Right cardiac atrium (tissue), 5 donors: Measurements from ENCODE around the gene PMIS2. TPM values are rescaled to one million over a fixed set of nuclear protein-coding genes. Genes with fewer than 3 reads are reported as not detected.

Source experiments
- ATAC-seq, 2 donors: fragments of 200-7000 bp; cut with Tn5 transposase; one replicate each; pipeline versions ENCODE4 v1.8.0 to v1.9.1; 2020; ENCODE audit warnings: moderate library complexity in 2 of 2, mild to moderate bottlenecking in 1 of 2
- DNase-seq, 3 donors: peaks; one replicate each; pipeline ENCODE4 v3.0.0-alpha.2; 2020
- H3K27ac ChIP-seq: one replicate; pipeline ENCODE4 v1.5.1; 2013; ENCODE audit warnings: mild to moderate bottlenecking, low read length, control low read depth, moderate library complexity
- H3K27me3 ChIP-seq: one replicate; pipeline ENCODE4 v1.6.1; 2013; ENCODE audit not compliant: control insufficient read depth, insufficient read depth
- H3K4me1 ChIP-seq: one replicate; pipeline ENCODE4 v1.6.1; 2013; ENCODE audit warnings: low read length; ENCODE audit not compliant: control insufficient read depth, insufficient read depth
- H3K4me3 ChIP-seq: one replicate; pipeline ENCODE4 v1.5.1; 2013; ENCODE audit warnings: low read length, control low read depth
- H3K9me3 ChIP-seq: one replicate; pipeline ENCODE4 v1.6.1; 2013; ENCODE audit warnings: low read length; ENCODE audit not compliant: control insufficient read depth
- WGBS: extraction: QIAGEN DNeasy Blood & Tissue Kit; methylation state at CpG from one replicate; pipeline ENCODE4 v1.1.7; 2013; 5-methylcytosine and 5-hydroxymethylcytosine counted together
- intact Hi-C, 4 donors: fragments of 100-400 bp; cut with DNase I; formaldehyde crosslinking; loops; one replicate each; pipeline versions ENCODE4 v1.11.0 to v1.14.0; 2022 to 2023
- long read RNA-seq, 4 donors: library from polyadenylated mRNA; unstranded; transcript quantifications; one replicate each; pipeline ENCODE4 v2.0.0, GENCODE V29; 2020 to 2021
- polyA plus RNA-seq: library from polyadenylated mRNA; stranded (reverse); fragments of 200-250 nt; gene quantifications from one replicate; pipeline ENCODE4 v1.2.3, GENCODE V29; 2013
- total RNA-seq, 4 donors: library from RNA; stranded (reverse); fragmentation: NEBNext Ultra II Directional; extraction: Animal tissue kit (Norgen Biotek cat#: 25700); gene quantifications; one replicate each; pipeline ENCODE4 v1.2.1, GENCODE V29; 2021
- donor health status: healthy with polysubstance abuse.
- donor health status: DM: no; HTN: yes; CAD: no.
- donor health status: DM: no; HTN: no; CAD: no.
- donor health status: DM: no; HTN: yes; CAD: no; lungs with severe emphysema.
- donor health status: DM: yes; HTN: yes; CAD: no.

PMIS2 gene
- total RNA-seq (not detected), polyA plus RNA-seq (not detected)
- long read RNA-seq, donor 1, result 0 reads
- long read RNA-seq, donor 2, result 0 reads
- long read RNA-seq, donor 3, result 0 reads
- long read RNA-seq, donor 4, result 0 reads

DNA sequence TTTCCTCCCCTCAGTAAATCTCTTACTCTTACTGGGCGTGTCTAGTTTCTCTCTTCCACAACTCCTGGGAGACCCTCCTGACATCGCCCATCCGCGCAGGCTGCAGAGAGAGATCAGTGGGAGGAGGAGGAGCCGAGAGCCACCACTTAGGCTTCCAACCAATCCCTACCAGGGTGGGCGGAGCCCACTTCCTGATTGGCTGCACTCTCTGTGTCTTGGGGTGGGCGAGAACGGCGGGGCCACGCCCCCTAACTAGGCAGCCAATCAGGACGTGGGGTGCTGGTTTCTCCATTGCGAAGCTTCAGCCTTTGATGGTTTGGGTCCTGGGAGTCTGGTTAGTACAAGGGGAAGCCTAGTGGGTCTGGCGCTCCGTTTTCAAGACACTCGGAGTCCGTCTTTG, at the start of gene PMIS2:
PMIS2 (plus strand) TSS at position 326 of the 400 bp plus-strand sequence. CDS start 87 bp downstream, outside the sequence.
- DNase-seq (peak in 1 of 3 donors; percentile 53), ATAC-seq (peak in 1 of 2 donors; percentile 44)
- WGBS, result 51% methylated on average over 16 of the region's 16 CpGs
- Histone ChIP-seq H3K4me1 (no peaks in the 10 kb centered on the region), H3K4me3 (no peak within 1 kb of the TSS), H3K9me3 (no peaks in the 10 kb centered on the region), H3K27me3 (no peaks in the 10 kb centered on the region), H3K27ac (no peak within 1 kb of the TSS)
- intact Hi-C loops, result loop anchor here in 1 of 4 donors (10.0 kb wide), 1 partner anchor 71 kb away; the partner anchor contains the start of gene DMKN

GRCh38 chr19:35539314-35539713, 46.7 kb upstream of the PMIS2 start:
- Histone ChIP-seq H3K4me3 (no peak overlapping the region), H3K27me3 (no peaks in the 10 kb centered on the region), H3K27ac (no peak overlapping the region), H3K4me1 (no peaks in the 10 kb centered on the region), H3K9me3 (no peaks in the 10 kb centered on the region)
- 83% methylated on average over 6 of the region's 6 CpGs for WGBS
- DNase-seq (no peak), ATAC-seq (no peak)
- intact Hi-C loops, result no loop called here

- DNase-seq (no peak), ATAC-seq (no peak)
- Histone ChIP-seq H3K27me3 (no peaks in the 10 kb centered on the region), H3K9me3 (no peaks in the 10 kb centered on the region), H3K4me3 (no peak overlapping the region), H3K27ac (no peak overlapping the region), H3K4me1 (no peaks in the 10 kb centered on the region)
- 90% methylated on average over 12 of the region's 12 CpGs for WGBS
- intact Hi-C loops, result no loop called here
Measured at GRCh38 chr19:35539850-35540249, 46.1 kb upstream of the PMIS2 start.

DNA sequence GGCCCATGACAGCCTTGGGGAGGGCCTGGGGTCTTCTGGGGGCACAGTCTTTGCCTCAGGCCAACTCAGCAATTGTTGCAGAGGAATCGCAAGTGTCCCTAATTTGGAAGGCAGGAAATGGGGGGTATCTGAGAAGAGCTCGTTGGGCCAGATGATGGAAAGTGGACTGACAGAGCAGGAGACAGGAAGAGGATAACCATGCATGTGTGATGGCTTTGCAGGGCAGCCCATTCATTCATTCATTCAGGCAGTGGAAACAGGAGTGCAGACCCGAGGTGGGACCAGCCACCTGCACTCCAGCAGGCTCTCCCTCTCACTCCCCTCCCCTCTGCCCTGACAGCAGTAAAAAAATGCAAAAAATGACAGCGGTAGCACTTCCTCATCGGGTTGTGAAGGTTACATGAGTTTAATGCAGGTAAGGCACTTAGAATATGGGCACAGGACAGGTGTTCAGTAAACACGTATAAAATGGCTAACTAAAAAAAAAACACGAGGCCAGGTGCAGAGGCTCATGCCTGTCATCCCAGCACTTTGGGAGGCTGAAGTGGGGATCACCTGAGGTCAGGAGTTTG, 45.5 kb upstream of the PMIS2 start:
- Histone ChIP-seq H3K4me1 (no peaks in the 10 kb centered on the region), H3K9me3 (no peaks in the 10 kb centered on the region), H3K27me3 (no peaks in the 10 kb centered on the region), H3K4me3 (no peak overlapping the region), H3K27ac (no peak overlapping the region)
- WGBS, result 75% methylated on average over 7 of the region's 7 CpGs
- no peak for DNase-seq
- intact Hi-C loops, result no loop called here
- no peak for ATAC-seq

GRCh38 chr19:35542209-35542608, 43.8 kb upstream of the PMIS2 start:
- no peak for DNase-seq
- Histone ChIP-seq H3K9me3 (no peaks in the 10 kb centered on the region), H3K4me3 (no peak overlapping the region), H3K27me3 (no peaks in the 10 kb centered on the region), H3K27ac (no peak overlapping the region), H3K4me1 (peaks cover 7% of the 10 kb centered on the region)
- 91% methylated on average over 11 of the region's 11 CpGs for WGBS
- ATAC-seq, result no peak
- intact Hi-C loops, result no loop called here

GRCh38 chr19:35543280-35544109, 42.5 kb upstream of the PMIS2 start:
- Histone ChIP-seq H3K27ac (no peak overlapping the region), H3K9me3 (no peaks in the 10 kb centered on the region), H3K4me1 (peaks cover 7% of the 10 kb centered on the region), H3K4me3 (no peak overlapping the region), H3K27me3 (no peaks in the 10 kb centered on the region)
- 97% methylated on average over 15 of the region's 15 CpGs for WGBS
- intact Hi-C loops, result no loop called here
- ATAC-seq (no peak), DNase-seq (no peak)

DNA sequence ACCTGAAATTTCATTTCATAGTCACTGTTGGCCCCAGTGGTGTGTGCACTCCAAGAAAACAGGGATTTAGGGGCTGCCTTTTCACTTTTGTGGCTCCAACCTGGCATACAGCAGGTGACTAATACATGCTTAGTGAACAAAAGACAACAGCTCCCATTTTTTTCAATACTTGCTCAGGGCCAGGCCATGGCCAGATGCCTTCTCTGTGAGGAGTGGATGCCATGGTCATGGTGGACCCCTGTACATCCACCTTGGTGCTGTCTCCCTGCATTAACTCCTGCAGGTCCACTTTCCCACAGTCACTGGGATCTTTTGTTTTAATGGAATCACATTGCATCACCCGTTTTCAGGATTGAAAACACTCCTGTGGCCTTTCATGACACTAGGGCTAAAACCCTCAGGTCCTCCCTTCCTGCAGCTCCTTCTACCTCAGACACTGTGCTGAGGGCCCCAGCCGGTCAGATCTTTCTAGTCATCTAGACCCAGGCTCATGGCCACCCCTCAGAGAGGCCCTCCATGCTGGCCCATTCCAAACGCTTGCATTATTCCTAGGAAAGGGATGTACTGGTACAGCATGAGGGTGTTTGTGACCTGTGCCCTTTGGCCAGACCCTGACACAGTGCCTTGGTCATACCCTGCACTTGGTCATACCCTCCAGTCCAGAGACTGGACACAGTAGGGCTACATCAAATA, 41.7 kb upstream of the PMIS2 start:
- Histone ChIP-seq H3K4me3 (peak overlapping the region; percentile 87), H3K27me3 (no peaks in the 10 kb centered on the region), H3K9me3 (no peaks in the 10 kb centered on the region), H3K27ac (no peak overlapping the region), H3K4me1 (peaks cover 7% of the 10 kb centered on the region)
- DNase-seq (no peak), ATAC-seq (no peak)
- 73% methylated on average over 3 of the region's 3 CpGs for WGBS
- intact Hi-C loops, result no loop called here

DNA sequence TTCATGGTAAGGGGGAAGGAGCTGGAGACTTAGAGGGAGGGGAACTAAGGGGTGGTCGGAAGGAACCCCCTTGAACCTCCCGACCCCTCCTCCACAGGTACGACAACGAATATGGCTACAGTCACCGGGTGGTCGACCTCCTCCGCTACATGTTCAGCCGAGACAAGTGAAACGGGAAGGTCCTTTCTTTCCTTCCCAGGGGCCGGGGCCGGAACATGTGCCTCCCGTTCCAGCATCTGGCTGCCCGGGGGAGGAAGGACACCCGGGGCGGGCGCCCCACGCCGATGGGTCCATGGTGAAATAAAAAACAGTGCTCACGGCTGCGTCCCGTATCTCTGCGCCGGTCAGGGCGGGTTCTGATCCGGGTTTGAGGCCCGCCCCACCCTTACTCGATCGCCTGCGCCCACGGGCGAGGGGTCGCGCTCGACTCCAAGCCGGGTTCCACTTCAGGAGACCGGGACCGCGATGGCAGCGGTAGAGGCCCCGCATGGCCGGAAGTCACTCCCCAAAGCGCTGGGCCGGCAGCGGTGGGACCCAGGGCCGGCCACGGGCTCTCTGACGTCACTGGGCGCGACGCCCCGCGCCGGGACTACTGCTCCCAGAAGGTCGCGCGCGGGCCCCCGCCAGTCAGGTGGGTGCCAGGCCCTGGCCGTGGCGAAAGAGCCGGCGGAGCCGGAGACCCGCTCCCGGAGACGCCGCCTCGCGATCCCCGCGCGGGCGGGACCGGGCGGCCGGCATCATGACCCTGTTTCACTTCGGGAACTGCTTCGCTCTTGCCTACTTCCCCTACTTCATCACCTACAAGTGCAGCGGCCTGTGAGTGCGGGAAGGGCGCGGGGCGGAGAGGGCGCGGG, 40.7 kb upstream of the PMIS2 start, which contains the start of gene TMEM147:
TMEM147 (plus strand) TSS at position 626 of the 854 bp plus-strand sequence; CDS start at position 740, 114 bp downstream.
- WGBS, result under 1% methylated on average over 85 of the region's 85 CpGs
- DNase-seq (peak; percentile 97 to 99 (median 98)), ATAC-seq (peak; percentile 98)
- Histone ChIP-seq H3K27me3 (no peaks in the 10 kb centered on the region), H3K4me3 (peak within 1 kb of the TSS; percentile 87), H3K9me3 (no peaks in the 10 kb centered on the region), H3K27ac (peak within 1 kb of the TSS; percentile 65), H3K4me1 (peaks cover 7% of the 10 kb centered on the region)
- intact Hi-C loops, result no loop called here

DNA sequence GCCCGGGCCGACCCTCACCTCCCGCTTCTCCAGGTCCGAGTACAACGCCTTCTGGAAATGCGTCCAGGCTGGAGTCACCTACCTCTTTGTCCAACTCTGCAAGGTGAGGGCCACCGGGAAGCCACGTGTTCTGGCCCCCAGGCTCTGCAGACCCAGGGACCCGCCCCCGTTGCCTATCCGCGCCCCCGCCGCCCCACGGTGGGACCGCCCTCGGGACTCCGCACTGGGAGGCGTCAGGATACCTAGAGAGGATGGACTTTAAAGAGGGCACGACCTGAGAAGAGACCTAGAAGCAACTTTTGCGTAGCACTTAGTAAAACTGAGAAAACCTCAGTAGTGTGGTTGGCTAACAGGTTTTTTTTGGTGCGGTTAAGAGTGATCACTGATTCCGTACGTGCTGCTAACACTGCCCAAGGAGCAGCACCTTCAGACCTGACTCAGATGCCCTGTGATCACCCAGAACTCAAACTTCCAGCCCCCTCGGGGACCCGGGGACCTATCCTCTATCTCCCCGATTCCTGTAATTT, 40.1 kb upstream of the PMIS2 start:
- Histone ChIP-seq H3K9me3 (no peaks in the 10 kb centered on the region), H3K27ac (peak overlapping the region; percentile 47), H3K4me1 (peaks cover 7% of the 10 kb centered on the region), H3K27me3 (no peaks in the 10 kb centered on the region), H3K4me3 (peak overlapping the region; percentile 87)
- peak; percentile 43 to 79 (median 72) for DNase-seq
- intact Hi-C loops, result no loop called here
- 4% methylated on average over 27 of the region's 27 CpGs for WGBS
- peak; percentile 34 to 66 for ATAC-seq

GRCh38 chr19:35546532-35546931, 39.4 kb upstream of the PMIS2 start:
- no peak overlapping the region for H3K27ac ChIP-seq
- DNase-seq (no peak), ATAC-seq (no peak)
- peak overlapping the region; percentile 87 for H3K4me3 ChIP-seq
- H3K9me3 ChIP-seq, result no peaks in the 10 kb centered on the region
- intact Hi-C loops, result no loop called here
- WGBS, result 85% methylated on average over 8 of the region's 8 CpGs
- peaks cover 7% of the 10 kb centered on the region for H3K4me1 ChIP-seq
- H3K27me3 ChIP-seq, result no peaks in the 10 kb centered on the region
